Renal cortex interstitium (tissue), 11 donors: ENCODE measurements around the gene MICAL3. TPM values are rescaled to one million over a fixed set of nuclear protein-coding genes. Genes with fewer than 3 reads are reported as not detected.
"Not testable (repeated sequence)": the region's sequence is repeated elsewhere in the genome, so short reads cannot be mapped to it uniquely, and the experiment has no call there.

Experiments used
- DNase-seq, 11 donors: peaks; one replicate each; pipeline ENCODE4 v3.0.0-alpha.2; 2013; ENCODE audit warnings: low read depth in 9 of 11, low spot score in 4 of 11; ENCODE audit errors: extremely low read depth in 1 of 11
- polyA plus RNA-seq, 3 donors: library from polyadenylated mRNA; unstranded; fragments of 120-200 nt; gene quantifications; one replicate each; pipeline ENCODE4 v1.2.1, GENCODE V29; 2013; ENCODE audit not compliant: insufficient read length in 3 of 3

MICAL3 gene
- polyA plus RNA-seq, 3 donors, result 30.9 to 40.3 (median 32.8) TPM

DNA sequence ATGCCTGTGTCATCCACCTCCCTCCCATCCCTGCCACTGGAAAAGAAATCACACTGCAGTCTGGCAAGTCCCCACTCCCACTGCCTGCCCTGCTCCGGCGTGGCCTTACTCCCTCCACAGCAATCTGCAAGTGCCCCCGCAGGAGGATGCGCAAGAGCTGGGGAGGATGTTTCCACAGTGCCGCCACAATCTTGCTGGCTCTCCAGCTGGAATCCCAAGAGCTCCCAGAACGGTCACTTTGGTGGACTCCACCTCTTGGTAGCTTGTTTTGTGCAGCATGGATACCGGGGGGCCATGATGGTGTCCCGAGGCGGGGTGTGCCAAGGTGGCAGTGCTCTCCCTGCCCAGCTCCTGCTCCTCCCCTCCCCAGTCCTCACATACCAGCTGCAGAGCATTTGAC, 76.3 kb downstream of the MICAL3 start:
- no peak for DNase-seq

DNA sequence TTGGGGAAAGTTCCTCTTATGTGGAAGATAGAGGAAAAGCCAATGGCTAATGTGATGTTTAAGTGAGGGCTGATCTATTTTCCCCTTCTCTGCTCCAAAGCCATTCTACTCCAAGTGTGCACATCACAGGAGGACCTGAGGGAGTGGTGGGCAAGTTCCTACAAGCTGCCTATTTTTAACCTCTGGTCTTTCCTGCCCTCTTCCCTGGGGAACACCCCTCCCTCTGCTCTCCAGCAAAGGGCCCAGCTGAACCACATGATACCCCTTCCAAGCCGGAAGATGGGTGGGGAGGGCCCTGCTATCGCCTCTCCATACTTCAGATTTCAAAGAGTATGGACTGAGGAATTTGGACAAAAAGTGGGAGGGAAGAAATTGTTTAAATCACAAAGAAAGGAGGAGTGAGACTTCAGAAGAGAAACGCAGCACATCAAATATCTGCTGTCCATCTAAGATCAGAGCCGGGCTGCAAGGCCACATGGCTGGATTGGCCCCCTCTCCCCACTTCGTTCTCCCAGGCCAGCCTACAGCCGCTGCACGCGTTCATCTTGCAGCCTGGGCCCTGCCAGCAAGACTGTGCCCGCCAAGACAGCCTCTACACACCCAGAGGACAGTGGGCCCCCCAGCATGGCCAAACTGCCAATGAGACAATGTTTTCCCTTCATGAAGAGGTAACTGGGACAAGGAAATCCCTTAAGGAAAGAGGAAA, 77.5 kb downstream of the MICAL3 start:
- DNase-seq, result no peak

DNA sequence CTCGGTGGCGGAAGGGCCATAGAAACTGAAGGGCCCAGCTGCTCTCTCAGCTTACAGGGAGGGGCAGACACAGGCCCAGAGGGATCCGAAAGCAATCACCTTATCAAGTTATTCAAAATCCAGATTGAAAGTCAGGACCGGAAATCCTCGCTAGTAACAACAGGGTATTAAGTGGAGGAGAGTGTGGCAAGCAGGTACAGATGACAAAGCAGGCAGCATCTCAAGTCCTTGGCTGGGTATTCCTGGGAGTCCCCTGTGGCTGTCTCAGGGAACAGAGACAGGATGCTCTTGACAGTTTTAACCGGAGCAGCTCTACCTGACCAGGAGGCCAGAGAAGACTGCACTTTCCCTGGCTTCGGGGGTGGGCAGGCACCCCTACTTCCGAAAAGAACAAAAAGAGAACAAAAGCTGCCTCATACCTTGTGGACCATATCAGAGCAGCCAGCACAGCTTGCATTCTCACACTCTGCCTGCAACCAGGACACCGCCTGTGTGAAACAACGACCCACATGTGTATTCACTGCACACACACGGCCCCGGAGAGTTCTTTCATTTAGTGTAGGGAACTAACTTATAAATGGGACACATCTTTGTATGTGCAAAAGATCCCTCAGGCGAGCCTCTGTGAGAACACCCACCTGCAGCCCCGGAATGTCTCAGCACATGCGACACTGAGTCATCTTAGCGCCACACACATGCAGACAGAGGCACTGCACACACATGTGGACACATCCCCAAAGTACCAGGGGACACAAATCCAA, 78.3 kb downstream of the MICAL3 start:
- no peak for DNase-seq

DNA sequence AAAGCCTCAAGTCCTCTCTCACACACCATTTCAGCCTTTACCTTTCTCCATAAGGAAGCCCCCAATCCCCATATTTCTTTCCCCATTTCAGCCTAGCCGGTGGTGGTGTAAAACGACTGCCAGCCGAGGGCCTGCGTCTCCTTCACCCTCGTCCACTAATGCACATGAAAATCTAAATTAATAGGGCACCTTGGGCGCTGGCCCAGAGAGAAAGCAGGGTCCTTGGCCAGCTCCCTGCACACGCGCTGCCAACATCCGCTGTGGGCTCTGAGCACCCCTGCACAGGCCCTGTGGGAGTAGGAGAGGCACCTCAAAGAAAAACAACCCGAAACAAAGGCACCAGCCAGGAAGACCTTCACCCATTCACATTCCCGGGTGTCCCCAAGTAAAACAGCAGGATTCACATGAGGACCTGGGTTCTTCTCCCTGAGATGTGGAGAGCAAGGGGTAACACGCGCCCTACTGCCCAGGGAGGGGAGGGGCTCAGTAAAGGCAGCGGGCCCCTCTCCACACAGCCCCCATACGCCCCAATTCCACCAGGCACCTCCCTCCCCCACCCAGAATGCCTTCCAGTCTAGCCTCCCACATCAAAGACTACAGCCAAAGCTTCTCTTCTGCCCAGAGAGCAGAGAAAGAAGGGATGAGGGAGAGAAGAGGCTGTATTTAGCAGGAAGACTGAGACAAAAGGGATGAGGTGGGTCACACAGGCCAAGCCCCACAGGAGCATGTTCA, 79.0 kb downstream of the MICAL3 start:
- no peak for DNase-seq

DNA sequence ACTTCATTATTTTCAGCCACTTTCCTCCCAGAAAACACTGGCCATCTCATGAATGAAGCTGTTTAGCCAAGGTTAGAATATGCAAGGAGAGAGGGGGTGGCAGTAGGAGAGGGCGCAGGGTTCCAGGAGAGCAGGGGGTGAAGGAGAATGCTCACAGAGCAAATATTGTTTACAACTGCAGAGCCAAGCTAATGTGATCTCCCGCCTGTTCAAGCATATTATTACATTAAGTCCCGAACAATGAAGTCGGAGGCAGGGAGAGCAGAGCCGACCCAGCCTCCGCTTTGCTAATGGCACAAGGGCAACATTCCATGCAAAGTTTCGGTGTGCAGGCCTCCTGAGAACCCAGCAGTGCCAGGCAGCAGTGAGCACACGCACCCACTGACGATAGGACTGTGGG, 80.1 kb downstream of the MICAL3 start:
- no peak for DNase-seq

DNA sequence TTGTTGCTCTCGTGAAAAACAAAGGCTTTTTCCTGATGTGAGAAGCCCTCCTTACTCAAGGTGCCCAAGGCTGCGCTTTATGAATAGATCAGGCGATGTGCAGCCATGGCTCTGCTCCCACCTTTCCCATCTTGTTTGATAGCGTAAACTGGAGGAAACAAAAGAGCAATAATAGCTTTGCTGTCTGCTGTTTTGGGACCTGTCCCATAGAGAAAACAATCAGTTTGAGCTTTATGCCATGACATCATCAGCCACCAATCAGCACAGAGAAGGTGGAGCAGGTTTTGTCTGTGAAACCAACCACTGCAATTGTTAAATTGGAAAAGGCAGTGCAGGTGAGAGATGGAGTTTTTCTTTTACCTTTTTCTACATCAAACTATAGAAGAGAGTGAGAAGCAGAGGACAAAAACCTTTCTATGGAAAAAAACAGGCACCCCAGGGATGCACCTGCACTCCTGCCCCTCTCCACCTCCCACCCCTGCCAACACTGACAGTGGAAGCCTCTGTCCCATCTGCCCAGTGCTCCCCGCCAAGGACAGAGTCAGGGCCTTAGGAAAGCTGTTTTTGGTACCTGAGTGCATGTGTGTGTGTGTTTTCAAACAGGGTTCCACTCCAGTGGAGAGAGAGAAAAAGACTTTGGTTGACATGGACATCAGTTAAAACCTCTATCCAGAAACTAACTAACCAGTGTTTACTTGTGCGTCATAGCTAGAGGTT, 80.7 kb downstream of the MICAL3 start:
- no peak for DNase-seq

DNA sequence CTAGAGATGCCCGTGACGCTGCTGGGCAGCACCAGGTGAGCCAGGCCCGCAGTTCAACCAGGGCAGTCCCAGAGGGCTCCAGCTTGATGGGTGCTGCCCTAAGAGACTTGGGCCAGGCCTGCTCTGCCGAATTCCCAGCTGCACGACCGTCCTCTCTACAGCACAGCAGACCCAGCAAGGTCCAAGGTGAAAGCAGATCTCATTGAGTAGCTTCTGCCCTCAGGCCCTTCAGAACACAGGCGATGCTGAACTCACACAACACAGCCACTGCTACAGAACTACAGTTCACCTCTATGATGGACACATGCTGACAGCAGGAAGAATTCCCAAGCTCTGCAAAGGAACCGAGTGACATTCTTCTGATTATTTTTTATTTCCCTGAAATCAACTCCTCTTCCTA, 81.6 kb downstream of the MICAL3 start:
- DNase-seq, result no peak

DNA sequence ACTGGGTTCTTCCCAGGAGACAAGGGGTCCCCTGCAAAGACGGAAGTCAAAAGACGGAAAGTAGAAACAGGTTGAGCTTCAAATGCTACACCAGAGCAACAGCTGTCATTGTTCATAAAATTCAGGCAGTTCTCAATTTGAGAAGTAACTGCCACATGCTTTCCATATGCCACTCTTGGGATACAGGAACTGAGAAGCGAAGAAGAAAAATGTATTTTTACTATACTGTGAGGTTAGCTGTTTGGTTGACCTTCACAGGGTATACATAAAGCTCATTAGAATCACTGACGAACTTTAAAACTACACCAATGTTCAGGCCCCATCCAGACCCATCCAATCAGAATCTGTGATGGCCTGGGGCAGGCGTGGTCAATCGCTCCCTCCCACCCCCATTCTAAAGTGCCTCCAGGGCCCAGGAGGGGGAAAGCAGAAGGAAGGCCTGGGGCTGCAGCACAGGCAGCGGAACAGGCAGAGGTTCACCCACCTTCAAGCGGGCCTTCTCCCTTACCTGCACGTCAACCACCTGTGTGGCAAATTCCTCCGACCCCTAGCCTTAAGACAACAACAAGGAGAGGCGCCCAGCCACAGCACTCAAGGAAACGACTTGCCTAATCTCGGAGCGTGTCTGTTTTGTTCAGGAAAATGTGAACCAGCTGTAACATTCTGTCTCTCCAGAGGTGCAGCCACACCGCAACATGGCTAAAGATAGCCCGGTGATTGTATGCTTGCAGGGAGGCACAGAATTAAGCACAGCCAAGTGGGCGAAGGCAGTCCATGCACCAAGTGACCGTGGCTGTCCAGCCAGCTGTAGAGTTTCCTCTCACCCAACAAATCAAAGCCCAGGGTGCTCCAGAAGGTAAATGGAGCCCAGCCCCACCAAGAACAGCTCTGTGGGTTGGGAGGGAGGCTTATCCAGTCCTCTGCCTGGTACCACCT, 82.6 kb downstream of the MICAL3 start:
- no peak for DNase-seq

DNA sequence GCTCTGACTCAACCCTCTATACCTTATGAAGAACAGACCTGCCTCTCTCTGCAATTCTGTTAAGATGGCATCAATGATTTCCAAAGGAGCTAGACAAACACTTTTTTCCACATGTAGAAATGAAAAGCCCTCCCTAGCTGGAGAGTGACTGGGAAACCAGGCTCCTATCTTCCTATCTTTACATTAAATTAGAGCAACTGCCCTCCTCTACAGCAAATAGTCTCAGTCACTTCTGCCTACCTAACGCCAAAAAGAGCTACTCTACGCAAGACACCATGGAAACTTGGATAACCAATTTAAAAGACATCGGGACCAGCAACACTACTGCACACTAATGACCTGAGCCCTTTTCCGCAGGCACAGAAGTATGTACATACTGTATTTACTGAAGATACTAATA, 84.8 kb downstream of the MICAL3 start:
- DNase-seq, result no peak

DNA sequence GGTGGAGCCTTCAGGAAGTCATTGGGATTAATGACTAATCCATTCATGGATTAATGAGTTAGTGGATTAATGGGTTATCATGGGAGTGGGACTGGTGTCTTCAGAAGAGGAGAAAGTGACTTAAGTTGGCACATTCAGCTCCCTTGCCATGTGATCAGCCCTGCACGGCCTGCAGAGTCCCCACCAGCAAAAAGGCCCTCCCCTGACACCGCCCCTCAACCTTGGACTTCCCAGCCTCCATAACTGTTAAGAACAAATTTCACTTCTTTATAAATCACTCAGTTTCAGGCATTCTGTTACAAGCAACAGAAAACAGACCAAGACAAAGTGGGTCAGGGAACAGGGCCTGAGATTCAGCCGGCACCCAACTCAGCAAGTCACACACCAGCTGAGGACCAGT, 85.3 kb downstream of the MICAL3 start:
- no peak for DNase-seq

DNA sequence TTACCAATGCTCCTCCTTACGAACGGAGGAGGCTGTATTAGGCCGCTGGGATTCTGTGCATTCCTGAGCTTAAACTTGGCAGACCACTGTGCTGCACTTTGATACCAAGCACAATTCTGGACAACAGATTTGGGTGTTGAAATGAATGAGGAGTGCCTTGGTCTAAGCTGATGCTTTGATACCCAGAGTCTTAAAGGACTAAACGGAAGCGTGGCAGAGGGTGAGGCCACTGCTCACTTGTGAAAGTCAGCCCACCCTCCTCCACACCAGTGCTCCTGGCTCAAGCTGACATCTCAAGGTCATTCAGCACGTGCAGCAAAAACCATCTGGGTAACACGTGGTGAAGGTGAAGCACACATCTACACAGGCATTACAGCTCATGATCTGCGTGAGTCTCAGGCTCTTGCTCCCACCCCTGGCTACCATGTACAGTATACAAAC, 85.9 kb downstream of the MICAL3 start:
- DNase-seq, result no peak

DNA sequence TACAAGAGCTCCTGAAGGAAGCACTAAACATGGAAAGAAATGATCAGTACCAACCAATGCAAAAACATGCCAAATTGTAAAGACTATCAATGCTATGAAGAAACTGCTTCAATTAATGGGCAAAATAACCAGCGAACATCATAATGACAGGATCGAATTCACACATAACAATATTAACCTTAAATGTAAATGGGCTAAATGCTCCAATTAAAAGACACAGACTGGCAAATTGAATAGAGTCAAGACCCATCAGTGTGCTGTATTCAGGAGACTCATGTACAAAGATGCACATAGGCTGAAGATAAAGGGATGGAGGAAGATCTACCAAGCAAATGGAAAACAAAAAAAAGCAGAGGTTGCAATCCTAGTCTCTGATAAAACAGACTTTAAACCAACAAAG, 91.9 kb downstream of the MICAL3 start:
- not testable (repeated sequence) for DNase-seq

DNA sequence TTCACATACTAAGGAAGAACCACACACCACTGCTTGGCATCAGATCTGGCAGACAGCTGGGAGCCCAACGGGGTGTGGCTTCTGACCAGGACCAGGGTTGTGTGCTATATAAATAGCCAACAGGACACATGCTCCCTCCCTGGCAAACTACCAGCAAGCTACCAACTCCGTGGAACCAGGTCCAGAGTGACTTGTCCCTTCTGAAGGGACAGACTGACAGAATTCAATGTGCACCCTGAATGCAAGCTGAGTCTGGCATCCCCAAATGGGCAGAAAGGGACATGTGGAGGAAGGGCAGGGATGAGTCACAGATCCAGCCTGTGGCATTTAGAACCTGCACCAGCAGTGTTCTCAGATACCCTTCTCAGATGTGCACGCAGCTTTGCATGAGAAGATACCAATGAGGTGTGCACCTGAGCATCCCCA, 92.9 kb downstream of the MICAL3 start:
- DNase-seq, result no peak

DNA sequence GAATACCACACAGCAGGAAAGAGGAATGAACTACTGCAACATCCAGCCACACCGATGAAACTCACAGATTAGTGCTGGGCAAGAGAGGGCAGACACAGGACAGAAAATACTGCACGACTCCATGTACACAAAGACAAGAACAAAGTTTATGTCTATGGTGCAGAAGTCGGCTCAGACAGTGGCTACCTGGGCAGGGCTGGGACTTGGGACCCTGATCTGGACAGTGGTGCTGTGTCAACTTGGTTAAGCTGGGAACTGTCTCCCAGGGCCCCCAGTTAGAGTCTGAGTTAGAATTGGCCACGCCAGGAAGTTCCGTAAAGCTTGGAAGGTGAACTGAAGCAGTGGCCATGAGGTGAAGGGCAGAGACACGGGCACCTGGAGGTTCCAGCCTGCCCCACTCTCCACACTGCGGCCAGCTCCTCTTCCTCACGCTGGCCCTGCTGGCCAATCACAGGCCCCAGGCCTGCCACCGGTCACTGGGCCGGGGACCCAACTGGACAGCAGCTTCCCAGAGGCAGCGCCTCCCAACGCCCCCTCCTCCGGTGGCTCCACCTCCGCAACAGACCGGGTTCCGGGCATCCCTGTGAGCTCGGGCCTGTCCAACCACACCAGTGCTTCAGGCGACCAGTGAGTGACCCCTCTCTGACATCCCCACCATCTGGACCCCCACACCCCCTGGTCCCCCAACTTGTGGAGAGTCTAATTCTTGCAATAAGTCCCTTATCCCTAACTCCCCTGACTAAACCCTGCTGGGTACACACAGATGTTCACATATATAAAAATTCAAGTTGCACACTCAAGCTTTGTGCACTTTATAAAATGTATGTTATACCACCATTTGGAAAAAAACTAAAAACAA, 93.7 kb downstream of the MICAL3 start:
- no peak for DNase-seq

DNA sequence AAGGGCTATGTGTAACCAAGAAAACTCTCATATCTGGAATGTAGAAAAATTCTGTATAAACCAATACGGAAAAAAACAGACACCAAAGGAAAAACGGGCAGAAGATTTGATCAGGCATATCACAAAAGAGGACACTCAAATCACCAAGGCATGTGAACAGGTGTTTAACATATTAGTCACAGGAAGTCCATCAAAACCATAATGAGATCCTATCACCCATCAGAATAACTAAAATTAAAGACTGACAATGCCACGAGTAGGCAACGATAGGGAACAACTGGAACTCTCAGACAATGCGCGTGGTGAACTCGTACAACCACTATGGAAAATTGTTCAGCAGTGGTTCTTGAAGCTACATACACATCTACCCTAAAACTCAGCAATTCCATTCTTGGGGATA, 94.5 kb downstream of the MICAL3 start:
- DNase-seq, result no peak

DNA sequence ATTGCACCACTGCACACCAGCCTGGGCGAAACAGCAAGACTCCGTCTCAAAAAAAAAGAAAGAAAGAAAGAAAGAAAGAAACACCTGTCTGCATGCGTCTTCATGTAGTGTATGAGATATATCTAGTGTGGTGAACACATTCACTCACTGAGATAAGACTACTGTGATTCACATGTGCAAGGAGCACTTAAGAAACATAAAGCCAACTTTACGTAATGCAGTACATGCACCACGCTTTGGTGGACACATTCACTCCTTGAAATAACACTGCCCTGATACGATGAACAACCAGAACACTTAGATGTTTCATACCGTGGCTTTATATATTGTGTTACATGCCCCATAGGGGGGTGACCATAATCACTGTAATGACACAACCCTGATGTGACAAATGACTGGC, 96.0 kb downstream of the MICAL3 start:
- DNase-seq, result no peak

DNA sequence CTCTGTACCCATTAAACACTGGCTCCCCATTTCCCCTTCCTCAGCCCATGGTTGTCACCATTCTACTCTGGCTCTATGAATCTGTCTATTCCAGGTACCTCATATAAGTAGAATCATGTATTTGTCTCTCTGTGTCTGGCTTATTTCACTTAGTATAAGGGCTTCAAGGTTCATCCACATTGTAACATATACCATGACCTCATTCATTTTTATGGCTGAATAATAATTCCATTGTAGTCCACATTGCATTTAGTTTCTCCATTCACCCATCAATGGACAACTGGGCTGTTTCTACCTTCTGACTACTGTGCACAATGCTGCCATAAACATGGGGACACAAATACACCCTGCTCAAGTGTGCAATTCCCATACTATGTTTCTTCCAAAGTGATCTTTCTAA, 97.3 kb downstream of the MICAL3 start:
- DNase-seq, result no peak

DNA sequence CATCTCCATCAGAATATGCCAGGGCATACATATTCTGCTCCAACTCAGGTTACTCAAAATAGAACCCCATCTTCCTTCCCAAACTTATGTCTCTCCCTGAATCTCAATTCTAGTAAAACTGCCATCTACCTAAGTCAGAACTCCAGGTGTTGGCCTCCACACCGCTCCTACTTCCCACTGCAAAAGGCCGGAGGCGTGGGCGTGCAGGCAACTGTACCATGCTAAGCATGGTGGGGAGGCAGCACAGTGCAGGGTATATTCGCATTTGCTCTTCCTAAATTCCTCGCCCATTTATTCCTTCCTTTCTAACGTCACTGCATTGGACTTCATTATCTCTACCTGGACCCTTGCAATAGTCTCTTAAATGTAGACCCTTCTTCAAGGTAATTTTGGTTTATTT, 97.8 kb downstream of the MICAL3 start:
- no peak for DNase-seq
